ENCODE data around the gene UPF2. TPM values are rescaled to one million over a fixed set of nuclear protein-coding genes. Genes with fewer than 3 reads are reported as not detected.
"Not testable (repeated sequence)": the region's sequence is repeated elsewhere in the genome, so short reads cannot be mapped to it uniquely, and the experiment has no call there.

Gene UPF2
- total RNA-seq, 4 donors from 2014 or later = 12.9 to 22.3 (median 17.8) TPM

- TF ChIP-seq CTCF (IDR thresholded peaks at IDR 0.05) (no peak), POLR2A (IDR thresholded peaks at IDR 0.05) (no peak)
- 37 to 39% methylated on average over 1 of the region's 1 CpG for WGBS, 2 donors
- Histone ChIP-seq H3K27me3 (no peaks in the 10 kb centered on the region), H3K4me1 (peaks cover 0 to 9% (median 0%) of the 10 kb centered on the region in 3 donors), H3K36me3 (peaks cover 0 to 56% (median 0%) of the 10 kb centered on the region in 3 donors), H3K27ac (no peak overlapping the region), H3K9me3 (no peaks in the 10 kb centered on the region), H3K4me3 (peak overlapping the region in 1 of 4 donors; percentile 12)
- DNase-seq = no peak
- intact Hi-C loops (cut with DNase I) = no loop called here
Measured at GRCh38 chr10:12022580-12023257, 19.9 kb downstream of the UPF2 start.

GRCh38 chr10:12020574-12020973, 22.0 kb downstream of the UPF2 start:
- no peaks in the 10 kb centered on the region for H3K9me3 ChIP-seq
- intact Hi-C loops (cut with DNase I) = no loop called here
- H3K4me1 ChIP-seq = peaks cover 0 to 9% (median 0%) of the 10 kb centered on the region in 3 donors
- H3K36me3 ChIP-seq = peaks cover 0 to 34% (median 0%) of the 10 kb centered on the region in 3 donors
- WGBS, 2 donors = 77 to 95% methylated on average over 2 of the region's 2 CpGs
- no peak for DNase-seq
- H3K27me3 ChIP-seq = no peaks in the 10 kb centered on the region
- no peak overlapping the region for H3K27ac ChIP-seq
- TF ChIP-seq POLR2A (IDR thresholded peaks at IDR 0.05) (no peak), CTCF (IDR thresholded peaks at IDR 0.05) (no peak)
- no peak overlapping the region for H3K4me3 ChIP-seq

GRCh38 chr10:12019283-12019971, 23.2 kb downstream of the UPF2 start:
- intact Hi-C loops (cut with DNase I) = no loop called here
- WGBS, 2 donors = 74% methylated on average over 9 of the region's 9 CpGs
- H3K4me1 ChIP-seq = peaks cover 0 to 9% (median 0%) of the 10 kb centered on the region in 3 donors
- TF ChIP-seq CTCF (IDR thresholded peaks at IDR 0.05) (no peak), POLR2A (IDR thresholded peaks at IDR 0.05) (no peak)
- H3K27me3 ChIP-seq = no peaks in the 10 kb centered on the region
- no peak for DNase-seq
- no peaks in the 10 kb centered on the region for H3K9me3 ChIP-seq
- H3K4me3 ChIP-seq = no peak overlapping the region
- H3K27ac ChIP-seq = peak overlapping the region in 1 of 4 donors; percentile 9
- H3K36me3 ChIP-seq = peaks cover 0 to 23% (median 0%) of the 10 kb centered on the region in 3 donors

- WGBS, 2 donors = 81 to 99% methylated on average over 6 of the region's 6 CpGs
- Histone ChIP-seq H3K27ac (no peak overlapping the region), H3K27me3 (no peaks in the 10 kb centered on the region), H3K4me3 (no peak overlapping the region), H3K4me1 (peaks cover 0 to 9% (median 0%) of the 10 kb centered on the region in 3 donors), H3K36me3 (peaks cover 0 to 20% (median 0%) of the 10 kb centered on the region in 3 donors), H3K9me3 (no peaks in the 10 kb centered on the region)
- no peak for TF ChIP-seq POLR2A (IDR thresholded peaks at IDR 0.05)
- no peak for DNase-seq
- intact Hi-C loops (cut with DNase I) = no loop called here
Measured at GRCh38 chr10:12018438-12019282, 23.9 kb downstream of the UPF2 start.

GRCh38 chr10:12013926-12014325, 28.7 kb downstream of the UPF2 start:
- TF ChIP-seq POLR2A (IDR thresholded peaks at IDR 0.05) = no peak
- TF ChIP-seq CTCF (IDR thresholded peaks at IDR 0.05) = no peak
- Histone ChIP-seq H3K36me3 (peaks cover 0 to 51% (median 17%) of the 10 kb centered on the region in 3 donors), H3K4me3 (no peak overlapping the region), H3K27ac (no peak overlapping the region), H3K27me3 (no peaks in the 10 kb centered on the region), H3K4me1 (no peaks in the 10 kb centered on the region), H3K9me3 (peaks cover 0 to 8% (median 8%) of the 10 kb centered on the region in 3 donors)
- intact Hi-C loops (cut with DNase I) = no loop called here
- WGBS, 2 donors = 100% methylated on average over 1 of the region's 1 CpG
- DNase-seq = no peak

- H3K9me3 ChIP-seq; H3K27me3 ChIP-seq; DNase-seq; H3K4me1 ChIP-seq; H3K4me3 ChIP-seq; H3K27ac ChIP-seq; intact Hi-C loops (cut with DNase I): not testable (repeated sequence)
- 96 to 97% methylated on average over 6 of the region's 6 CpGs for WGBS, 2 donors
- peaks cover 0 to 56% (median 17%) of the 10 kb centered on the region in 3 donors for H3K36me3 ChIP-seq
Measured at GRCh38 chr10:12013391-12013790, 29.2 kb downstream of the UPF2 start.
